Measurements from ENCODE around the gene DNAH17. TPM values are rescaled to one million over a fixed set of nuclear protein-coding genes. Genes with fewer than 3 reads are reported as not detected.

The DNAH17 gene
- total and polyA plus RNA-seq, 2 of the 13 experiments (the other 11 are each of a cell fraction or from before 2014, with no cell fraction given) = 0.86 to 1.6 TPM

DNA sequence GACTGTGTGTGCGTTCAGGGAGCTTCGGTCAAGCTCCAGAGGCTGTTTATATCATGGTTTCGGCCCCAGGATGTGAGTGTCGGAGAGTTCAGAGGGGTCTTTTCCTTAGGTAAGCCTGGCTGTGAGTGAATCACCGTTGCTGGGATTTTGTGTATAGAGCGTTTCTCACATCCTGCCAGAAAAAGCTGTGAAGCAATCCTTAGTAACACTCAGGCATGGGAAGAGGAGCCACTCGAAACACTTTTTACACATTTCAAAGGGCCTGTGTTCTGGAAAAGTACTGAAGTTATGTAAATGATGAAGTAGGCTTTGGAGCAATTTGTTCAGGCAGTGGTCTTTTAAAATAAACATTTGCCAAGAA lies 198.1 kb downstream of the DNAH17 start (continued):
- TF ChIP-seq THYN1 (CRISPR knock-in tag; IDR thresholded peaks at IDR 0.05; ENCODE audit: borderline replicate concordance, low read depth) (no peak), PCBP1 (IDR thresholded peaks at IDR 0.05; ENCODE audit: borderline replicate concordance, low read depth, low read length) (no peak), POGZ (CRISPR knock-in tag; IDR thresholded peaks at IDR 0.05) (no peak), MTF1 (CRISPR knock-in tag; IDR thresholded peaks at IDR 0.05) (no peak), ZNF879 (CRISPR knock-in tag; IDR thresholded peaks at IDR 0.05) (0 out of 2 replicates have a peak, but pooled peaks have one; percentile 21), CEBPG (CRISPR knock-in tag; IDR thresholded peaks at IDR 0.05) (peak; percentile 70), ZSCAN29 (CRISPR knock-in tag; conservative IDR thresholded peaks at IDR 0.05) (0 out of 2 replicates have a peak, but pooled peaks have one; percentile 2), TCF7 (IDR thresholded peaks at IDR 0.05; ENCODE audit: low read depth) (peak; percentile 39; the same call in 1 of the 2 replicates), GATAD2A (CRISPR knock-in tag; IDR thresholded peaks at IDR 0.05) (0 out of 2 replicates have a peak, but pooled peaks have one; percentile 23), ZNF468 (CRISPR knock-in tag; IDR thresholded peaks at IDR 0.05) (no peak), TBX3 (IDR thresholded peaks at IDR 0.05; ENCODE audit: borderline replicate concordance) (0 out of 2 replicates have a peak, but pooled peaks have one; percentile 8), HOXA3 (CRISPR knock-in tag; IDR thresholded peaks at IDR 0.05) (no peak), ZNF260 (CRISPR knock-in tag; IDR thresholded peaks at IDR 0.05; ENCODE audit: borderline replicate concordance, low read depth) (no peak), FOSL2 (CRISPR knock-in tag; IDR thresholded peaks at IDR 0.05) (peak; percentile 81), ASH2L (IDR thresholded peaks at IDR 0.05; ENCODE audit: insufficient read length, low read depth, low read length) (peak; percentile 8), MATR3 (CRISPR knock-in tag; IDR thresholded peaks at IDR 0.05) (no peak), ELF1 (CRISPR knock-in tag; IDR thresholded peaks at IDR 0.05) (0 out of 2 replicates have a peak, but pooled peaks have one; percentile 13), IRX3 (CRISPR knock-in tag; IDR thresholded peaks at IDR 0.05; ENCODE audit: borderline replicate concordance, low read depth) (no peak), ELF3 (CRISPR knock-in tag; IDR thresholded peaks at IDR 0.05) (no peak), ZNF431 (CRISPR knock-in tag; IDR thresholded peaks at IDR 0.05; ENCODE audit: borderline replicate concordance, low read depth) (no peak), ZNF224 (CRISPR knock-in tag; IDR thresholded peaks at IDR 0.05) (no peak), ZNF430 (CRISPR knock-in tag; IDR thresholded peaks at IDR 0.05) (0 out of 2 replicates have a peak, but pooled peaks have one; percentile 0)
- TF ChIP-seq, protein P1, sequence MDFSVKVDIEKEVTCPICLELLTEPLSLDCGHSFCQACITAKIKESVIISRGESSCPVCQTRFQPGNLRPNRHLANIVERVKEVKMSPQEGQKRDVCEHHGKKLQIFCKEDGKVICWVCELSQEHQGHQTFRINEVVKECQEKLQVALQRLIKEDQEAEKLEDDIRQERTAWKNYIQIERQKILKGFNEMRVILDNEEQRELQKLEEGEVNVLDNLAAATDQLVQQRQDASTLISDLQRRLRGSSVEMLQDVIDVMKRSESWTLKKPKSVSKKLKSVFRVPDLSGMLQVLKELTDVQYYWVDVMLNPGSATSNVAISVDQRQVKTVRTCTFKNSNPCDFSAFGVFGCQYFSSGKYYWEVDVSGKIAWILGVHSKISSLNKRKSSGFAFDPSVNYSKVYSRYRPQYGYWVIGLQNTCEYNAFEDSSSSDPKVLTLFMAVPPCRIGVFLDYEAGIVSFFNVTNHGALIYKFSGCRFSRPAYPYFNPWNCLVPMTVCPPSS (IDR thresholded peaks at IDR 0.05) = no peak
- TF ChIP-seq, protein P2, sequence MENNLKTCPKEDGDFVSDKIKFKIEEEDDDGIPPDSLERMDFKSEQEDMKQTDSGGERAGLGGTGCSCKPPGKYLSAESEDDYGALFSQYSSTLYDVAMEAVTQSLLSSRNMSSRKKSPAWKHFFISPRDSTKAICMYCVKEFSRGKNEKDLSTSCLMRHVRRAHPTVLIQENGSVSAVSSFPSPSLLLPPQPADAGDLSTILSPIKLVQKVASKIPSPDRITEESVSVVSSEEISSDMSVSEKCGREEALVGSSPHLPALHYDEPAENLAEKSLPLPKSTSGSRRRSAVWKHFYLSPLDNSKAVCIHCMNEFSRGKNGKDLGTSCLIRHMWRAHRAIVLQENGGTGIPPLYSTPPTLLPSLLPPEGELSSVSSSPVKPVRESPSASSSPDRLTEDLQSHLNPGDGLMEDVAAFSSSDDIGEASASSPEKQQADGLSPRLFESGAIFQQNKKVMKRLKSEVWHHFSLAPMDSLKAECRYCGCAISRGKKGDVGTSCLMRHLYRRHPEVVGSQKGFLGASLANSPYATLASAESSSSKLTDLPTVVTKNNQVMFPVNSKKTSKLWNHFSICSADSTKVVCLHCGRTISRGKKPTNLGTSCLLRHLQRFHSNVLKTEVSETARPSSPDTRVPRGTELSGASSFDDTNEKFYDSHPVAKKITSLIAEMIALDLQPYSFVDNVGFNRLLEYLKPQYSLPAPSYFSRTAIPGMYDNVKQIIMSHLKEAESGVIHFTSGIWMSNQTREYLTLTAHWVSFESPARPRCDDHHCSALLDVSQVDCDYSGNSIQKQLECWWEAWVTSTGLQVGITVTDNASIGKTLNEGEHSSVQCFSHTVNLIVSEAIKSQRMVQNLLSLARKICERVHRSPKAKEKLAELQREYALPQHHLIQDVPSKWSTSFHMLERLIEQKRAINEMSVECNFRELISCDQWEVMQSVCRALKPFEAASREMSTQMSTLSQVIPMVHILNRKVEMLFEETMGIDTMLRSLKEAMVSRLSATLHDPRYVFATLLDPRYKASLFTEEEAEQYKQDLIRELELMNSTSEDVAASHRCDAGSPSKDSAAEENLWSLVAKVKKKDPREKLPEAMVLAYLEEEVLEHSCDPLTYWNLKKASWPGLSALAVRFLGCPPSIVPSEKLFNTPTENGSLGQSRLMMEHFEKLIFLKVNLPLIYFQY (CRISPR knock-in tag; IDR thresholded peaks at IDR 0.05; ENCODE audit: borderline replicate concordance) = no peak
- TF ChIP-seq, protein P3, sequence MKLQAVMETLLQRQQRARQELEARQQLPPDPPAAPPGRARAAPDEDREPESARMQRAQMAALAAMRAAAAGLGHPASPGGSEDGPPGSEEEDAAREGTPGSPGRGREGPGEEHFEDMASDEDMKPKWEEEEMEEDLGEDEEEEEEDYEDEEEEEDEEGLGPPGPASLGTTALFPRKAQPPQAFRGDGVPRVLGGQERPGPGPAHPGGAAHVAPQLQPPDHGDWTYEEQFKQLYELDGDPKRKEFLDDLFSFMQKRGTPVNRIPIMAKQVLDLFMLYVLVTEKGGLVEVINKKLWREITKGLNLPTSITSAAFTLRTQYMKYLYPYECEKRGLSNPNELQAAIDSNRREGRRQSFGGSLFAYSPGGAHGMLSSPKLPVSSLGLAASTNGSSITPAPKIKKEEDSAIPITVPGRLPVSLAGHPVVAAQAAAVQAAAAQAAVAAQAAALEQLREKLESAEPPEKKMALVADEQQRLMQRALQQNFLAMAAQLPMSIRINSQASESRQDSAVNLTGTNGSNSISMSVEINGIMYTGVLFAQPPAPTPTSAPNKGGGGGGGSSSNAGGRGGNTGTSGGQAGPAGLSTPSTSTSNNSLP (IDR thresholded peaks at IDR 0.05; ENCODE audit: low read depth, low read length) = 0 out of 2 replicates have a peak, but pooled peaks have one; percentile 28

All from HepG2 (cell line).